HG03039 (cell line): ENCODE results near the gene SLC25A11.

ENCODE experiments used
- ATAC-seq: cut with Tn5 transposase; IDR thresholded peaks from one replicate; pipeline ENCODE4 v1.9.1; 2021; ENCODE audit warnings: mild to moderate bottlenecking, moderate library complexity; ENCODE audit not compliant: unreplicated experiment

Gene SLC25A11, protein sequence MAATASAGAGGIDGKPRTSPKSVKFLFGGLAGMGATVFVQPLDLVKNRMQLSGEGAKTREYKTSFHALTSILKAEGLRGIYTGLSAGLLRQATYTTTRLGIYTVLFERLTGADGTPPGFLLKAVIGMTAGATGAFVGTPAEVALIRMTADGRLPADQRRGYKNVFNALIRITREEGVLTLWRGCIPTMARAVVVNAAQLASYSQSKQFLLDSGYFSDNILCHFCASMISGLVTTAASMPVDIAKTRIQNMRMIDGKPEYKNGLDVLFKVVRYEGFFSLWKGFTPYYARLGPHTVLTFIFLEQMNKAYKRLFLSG

DNA sequence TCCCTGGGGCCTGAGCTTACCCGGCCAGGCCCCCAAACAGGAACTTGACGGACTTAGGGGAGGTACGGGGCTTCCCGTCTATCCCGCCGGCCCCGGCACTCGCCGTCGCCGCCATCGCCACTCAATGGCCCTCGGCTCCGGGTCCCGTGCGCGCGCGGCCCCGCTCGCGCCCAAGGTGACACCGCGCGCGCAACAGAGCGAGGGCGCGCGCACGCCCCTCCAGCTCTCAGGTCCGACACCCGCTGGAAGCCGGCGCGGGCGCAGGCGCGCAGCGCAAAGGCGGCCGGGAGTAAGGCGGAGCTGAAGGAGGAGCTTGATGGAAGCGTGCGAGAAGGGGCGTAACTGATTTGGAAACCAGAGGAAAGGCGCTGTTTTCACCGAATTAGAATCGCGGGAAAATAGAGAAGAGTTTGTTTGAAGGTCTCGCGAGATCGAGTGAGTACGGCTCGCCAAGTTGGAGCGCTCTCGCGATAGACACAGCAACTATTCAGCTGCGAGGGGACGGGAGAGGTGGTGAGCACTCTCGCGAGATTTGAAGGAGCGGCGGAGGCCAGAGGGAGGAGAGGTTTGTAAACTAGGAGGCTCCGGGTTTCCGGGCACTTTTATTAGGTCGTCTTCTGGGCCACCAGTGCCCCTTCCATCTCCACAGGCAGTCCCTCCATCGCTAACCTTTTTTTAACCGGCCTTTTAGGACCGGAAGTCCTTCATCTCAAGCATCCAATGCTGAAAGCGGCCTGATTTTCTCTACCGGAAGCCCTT is at the start of gene SLC25A11, which contains the start of gene RNF167:
SLC25A11 (minus strand) TSS at position 251 of the 759 bp plus-strand sequence; CDS start at position 115, 136 bp downstream.
RNF167 (plus strand) TSS at position 473 of the 759 bp plus-strand sequence. CDS start 642 bp downstream, outside the sequence.
- peak; percentile 51 for ATAC-seq

DNA sequence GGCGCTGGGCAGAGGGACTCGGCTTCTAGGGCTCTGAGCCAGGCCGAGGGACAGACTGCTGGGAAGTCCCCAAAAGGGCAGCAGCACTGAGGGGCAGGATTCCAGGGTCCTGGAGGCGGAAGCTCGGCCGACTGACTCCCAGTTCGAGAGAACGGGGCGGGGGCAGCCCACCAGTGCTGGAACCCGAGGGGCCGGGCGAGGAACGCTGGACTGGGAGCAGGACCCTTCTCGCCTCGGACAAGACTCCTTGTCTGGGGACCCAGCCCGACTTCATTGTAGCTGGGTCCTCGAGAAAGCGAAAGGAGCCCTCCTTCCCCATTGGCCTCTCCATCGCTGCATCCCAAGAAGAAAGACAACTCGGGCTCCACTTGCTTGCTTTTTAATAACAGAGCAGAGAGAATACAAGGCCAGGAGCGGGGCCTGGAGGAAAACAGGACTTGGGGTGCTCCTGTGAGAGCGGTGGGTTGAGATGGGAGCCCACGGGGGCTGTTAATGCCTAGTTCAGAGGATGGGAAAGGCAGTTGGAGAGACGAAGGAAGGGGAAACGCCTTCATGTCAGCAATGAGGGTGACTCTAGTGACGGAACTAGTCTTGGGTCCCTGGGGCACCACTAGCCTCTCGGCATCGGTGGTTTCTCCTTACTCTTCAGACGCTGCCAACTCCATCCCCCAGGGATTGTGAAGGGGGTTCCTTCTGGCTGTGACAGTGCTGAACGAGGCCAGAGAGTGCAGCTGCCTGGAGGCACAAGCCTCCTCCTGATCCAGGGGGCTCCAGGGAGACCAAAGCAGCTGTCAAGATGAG is 48.1 kb upstream of the SLC25A11 start:
- no peak for ATAC-seq

DNA sequence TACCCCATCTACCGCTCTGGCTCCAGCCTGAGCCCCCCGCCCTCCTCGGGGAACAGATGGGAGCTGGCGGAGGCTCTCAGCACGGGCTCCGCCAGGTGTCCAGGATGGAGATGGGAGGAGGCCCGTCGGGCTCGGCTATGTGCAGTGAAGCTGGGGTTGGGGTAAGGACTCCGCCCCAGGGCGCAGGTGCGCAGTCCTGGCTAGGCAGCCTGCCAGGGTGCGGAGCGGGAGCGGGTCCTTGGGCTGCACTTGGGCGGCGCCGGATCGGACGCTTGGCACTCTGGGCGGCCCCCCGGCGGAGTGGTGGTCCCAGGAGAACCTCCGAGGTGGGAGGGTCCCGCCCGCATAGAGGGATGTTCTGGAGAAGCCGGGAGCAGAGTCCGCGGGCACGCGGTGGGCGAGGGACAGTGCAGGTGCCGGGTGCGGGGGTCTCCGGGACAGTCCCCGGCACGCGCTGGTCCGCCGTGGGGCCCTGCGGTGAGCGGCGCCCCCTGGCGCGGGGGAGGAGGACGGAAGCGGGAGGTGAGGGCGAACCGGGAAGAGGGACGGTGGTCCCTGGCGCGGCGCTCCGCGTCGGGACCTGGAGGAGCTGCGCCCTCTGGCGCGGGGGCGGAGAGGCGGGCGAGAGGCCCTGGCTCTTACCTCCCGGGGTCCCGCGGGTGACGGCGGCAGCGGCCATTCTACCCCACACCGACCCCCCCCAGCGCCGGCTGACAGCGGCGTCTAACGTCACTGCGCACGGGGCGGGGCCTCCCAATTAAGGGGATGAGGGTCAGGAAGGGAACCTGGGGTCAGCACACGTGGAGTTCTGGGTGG is 47.3 kb upstream of the SLC25A11 start, which contains the start of gene CAMTA2:
CAMTA2 (minus strand) TSS at position 725 of the 816 bp plus-strand sequence. CDS start 1,453 bp downstream, outside the sequence.
- peak; percentile 74 for ATAC-seq

DNA sequence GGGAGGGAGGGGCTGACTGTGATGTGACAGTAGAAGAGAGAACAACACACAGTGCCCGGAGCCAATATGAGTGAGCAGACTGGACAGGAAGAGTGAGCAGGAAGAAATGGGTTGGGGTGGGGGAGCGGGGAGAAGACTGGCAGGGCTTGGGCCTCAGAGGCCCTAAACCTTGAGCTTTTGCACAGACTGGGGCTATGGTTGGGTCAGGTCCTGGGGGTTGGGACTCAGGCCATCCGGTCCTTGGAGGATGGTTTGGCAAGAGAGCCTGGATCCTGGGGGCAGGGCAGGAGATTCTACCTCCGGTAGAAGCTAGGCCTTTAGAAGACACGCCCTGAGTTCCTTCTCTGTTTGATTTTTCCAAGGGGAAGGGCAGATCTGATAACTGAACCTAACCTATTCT is 46.6 kb upstream of the SLC25A11 start:
- no peak for ATAC-seq

DNA sequence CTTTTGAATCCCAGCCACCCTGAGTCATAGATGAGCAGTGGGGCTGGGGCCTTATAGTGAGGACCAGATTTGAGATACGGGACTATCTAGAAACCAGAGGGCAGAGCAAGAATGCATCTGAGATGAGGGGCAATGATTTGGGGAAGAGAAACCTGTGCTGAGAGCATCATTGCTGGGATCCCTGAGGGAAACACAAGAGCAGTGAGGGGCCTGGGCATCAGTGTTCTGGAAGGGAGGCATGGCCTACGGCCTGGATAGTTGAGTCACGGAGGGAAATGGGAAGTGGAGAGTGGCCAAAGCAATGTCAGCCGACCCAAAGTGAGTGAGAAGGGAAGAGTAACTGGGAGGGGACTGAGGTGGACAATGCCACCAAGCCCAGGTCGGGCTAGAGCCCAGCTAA is 42.5 kb upstream of the SLC25A11 start:
- no peak for ATAC-seq

DNA sequence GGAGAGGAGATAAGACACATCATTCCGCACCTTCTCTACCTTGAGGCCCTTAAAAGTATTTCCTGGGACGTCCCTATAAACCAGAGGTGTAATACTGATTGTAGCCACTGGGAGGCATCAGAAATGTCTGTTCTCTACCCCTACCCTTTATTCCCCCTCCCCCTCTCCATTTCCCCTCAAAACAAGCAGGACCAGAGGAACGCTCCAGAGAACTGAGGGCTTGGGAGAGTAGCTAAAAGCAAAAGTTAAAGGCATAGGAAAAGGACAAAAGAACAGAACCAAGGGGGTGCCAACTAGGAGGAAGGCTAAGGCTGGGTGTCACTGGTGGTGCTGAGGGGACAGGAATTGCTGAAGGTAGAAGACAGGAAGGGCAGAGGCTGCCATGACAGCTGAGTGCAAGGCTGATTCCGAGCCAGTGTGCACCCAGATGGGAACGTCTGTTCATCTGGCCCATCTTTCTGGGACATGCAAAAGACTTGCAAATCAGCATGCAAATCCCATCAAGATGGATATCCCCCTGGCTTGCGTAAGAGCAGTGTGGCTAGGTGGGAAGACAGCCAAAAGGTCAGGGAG is 40.9 kb upstream of the SLC25A11 start:
- ATAC-seq = no peak

DNA sequence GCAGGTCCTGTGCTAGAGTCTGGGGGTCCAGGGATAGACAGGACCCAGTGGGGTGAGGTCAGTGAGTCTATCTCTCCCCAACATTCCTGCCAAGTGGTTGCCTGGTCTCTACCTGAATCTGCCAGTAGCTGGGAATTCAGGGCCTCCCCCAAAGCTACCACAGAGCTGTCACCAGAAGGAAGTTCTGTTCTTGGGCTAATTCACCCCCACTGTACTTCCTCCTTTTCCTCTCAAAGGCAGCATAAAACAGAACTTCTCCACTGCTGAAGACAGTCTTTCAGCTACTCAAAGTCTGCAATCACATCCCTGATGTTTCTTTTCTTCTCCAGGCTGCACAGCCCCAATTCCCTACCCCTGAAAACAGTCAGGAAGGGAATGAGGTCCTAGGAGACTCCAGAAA is 38.9 kb upstream of the SLC25A11 start:
- no peak for ATAC-seq

DNA sequence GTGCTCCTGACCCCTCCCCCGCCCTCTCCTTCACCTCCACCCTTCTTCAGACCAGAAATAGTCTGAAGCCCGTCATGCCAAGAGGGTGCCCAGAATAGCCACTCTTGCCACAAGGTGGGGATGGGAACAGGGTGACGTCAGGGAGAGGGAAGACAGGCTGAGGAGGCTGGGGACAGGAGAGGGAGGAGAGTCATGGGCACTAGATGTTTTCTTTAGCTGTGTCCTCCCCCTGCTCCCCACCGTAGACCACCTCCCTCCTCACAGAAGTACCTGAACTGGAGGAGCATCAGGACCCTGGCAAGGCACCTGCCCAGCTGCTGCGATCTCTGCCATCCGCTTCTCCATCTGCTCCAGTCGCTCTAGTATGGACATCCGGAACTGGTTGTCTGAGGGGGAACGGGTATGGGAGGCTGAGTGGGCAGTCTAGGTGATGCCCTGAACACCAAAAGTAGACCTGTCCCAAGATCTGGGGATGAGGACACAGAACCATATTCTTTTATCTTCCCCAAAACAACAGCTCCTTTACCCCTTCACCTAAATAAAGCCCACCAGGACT is 34.3 kb upstream of the SLC25A11 start:
- ATAC-seq = no peak

DNA sequence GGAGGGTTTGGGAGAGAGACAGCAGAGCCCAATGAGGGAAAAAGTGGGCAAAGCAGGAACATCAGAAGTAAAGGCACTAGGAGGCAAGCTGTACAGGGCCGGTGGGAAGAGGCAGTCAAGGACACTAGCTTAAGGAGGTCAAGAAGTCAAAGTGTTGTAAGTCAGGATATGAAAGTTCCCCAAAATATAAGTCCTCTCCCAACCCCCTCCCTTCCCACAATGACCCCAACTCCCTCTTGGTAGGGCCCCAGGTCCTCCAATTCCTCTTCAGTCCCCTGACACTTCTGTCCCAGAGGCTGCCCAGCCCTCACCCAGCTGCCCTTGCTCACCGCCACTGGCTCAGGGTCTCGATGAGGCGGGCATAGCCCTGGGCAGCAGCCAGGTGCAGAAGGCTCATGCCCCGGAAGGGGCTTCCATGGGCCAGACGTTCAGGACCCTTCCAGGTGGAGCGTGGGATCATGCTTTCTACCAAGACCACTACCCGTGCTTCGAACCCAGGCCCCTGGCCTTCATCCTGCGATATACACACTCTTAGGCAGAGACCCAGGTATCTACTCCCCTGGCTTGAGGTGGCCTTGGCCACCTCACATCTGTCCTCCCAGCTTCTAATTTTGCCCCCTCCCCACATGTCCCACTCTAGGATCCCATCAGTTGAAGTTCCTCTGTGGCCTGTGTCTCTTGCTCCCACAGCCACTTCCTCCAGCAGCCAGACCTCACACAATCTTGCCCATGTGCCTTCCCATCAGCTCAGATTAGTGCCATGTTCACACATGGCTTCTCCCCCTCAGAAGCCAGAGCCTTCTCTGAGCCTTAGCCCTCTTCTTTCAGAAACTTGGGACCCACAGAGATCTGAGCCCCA is 33.6 kb upstream of the SLC25A11 start:
- no peak for ATAC-seq

DNA sequence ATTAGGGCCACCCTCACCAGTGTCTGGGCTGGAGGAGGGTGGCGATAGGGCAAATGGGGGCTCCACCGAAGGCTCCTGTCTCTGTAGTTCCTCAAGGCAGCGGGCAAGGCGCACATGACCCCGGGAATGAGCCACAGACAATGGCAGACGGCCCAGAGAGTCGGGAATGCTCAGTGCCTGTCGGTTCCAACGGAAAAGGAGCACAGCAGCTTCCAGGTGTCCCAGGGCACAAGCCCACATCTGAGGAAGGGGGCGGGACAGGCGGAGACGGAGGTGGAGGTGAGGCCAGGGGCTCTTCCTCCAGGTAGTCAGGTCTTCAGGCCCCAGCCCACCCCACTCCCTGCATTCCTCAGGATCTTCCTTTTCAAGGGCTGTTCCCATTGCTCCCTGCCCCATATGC is 32.9 kb upstream of the SLC25A11 start:
- no peak for ATAC-seq

DNA sequence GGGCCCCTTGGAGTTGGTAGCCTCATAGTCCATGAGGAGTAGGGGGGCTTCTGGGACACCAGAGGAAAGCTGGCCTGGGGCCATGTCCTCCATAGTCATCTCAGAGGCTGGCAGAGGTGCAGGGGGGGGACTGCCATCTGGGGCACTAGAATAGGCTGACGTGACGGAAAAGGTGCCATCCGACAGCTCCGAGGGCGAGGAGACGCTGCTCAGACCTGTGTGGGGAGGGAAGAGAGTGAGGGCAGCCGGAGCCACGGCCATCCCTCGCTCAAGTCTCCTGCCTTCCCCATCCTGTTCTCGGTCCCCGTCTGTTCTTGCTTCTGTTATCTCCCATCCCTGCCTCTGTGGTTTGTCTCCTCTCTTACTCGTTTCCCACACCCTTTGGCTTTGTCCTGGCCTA is 32.5 kb upstream of the SLC25A11 start:
- ATAC-seq = no peak

DNA sequence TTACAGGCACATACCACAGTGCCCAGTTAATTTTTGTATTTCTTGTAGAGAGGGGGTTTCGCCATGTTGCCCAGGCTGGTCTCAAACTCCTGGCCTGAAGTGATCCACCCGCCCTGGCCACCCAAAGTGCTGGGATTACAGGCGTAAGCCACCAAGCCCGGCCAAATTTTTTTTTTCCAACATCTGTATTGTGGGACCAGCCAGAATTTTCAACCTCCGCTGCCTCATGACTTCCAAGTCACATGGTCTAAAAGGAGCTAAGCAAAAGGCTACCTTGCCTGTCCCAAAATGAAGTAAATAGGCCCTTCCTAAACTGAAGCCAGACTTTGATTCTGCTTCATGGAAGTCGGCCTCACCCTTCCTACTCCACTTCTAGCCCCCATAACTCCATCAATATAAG is 32.0 kb upstream of the SLC25A11 start:
- ATAC-seq = no peak

DNA sequence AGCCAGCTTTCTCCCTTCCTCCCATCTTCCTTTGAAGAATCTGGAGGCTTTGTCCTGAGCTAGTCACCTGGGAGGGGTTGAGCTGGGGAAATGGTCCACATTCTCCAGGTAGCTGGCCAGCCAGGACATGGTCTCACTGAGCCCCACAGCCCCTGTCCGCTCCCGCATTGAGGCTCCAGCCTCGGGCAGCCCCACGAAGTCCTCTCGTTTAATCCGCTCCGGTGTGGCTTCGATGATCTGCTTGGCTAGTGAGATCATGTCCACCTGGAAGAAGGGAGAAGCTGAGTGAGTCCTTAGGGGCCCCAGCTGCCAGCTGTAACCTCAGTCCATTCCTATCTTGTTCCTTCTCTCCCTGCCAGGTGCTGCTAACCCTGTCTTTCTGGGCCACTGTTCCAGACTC is 30.4 kb upstream of the SLC25A11 start:
- ATAC-seq = no peak

DNA sequence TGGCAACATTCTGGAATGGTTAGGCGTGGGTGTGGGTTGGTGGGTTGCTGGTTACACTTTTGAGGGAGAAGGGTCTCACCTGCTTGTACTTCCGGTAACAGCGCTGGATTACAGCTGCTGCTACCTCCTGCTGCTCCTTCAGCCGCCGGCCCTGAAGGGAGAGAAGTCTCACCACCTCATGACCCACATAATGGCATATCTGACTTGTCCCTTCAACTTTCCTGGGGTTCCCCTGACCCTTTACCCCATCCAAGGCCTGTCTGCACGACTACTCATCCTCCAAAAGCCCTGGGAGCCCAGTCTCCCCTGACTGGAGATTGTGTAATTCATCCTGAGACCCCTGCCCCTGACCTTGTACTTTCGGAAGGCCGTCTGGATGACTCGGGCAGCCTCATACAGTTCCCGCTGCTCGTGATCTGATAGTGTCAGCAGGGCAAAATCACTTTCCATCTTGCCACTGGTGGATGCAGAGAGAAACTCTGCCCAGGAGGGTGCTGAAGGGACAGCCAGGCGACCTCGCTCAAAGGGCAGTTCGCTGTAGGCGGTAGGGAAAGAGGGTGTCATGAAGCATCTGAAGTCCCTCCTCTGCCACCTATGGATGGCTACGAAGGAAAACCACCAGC is 29.8 kb upstream of the SLC25A11 start:
- ATAC-seq = no peak

DNA sequence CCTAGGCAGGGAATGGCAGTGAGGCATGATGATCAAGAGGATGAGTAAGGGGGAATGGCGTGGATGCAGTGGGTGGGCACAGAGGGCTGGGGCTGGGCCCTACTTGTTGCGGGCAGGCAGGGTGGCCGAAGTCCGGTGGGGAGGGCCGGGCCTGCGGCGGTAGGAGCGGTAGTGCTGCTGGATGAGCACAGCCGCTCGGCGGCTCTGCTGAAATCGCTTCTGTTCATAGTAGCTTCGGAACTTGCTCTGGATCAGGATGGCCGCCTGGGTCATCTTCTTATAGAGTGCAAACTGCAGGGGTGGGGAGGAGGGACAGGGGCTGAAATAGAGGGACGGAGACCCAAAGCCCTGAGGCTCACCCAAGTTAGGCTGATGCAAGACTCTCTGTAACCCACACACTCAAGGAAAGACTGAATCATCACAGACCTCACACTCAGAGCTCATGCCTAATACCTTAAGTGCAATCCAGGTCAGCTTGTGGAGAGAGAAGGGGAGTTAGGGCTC is 29.3 kb upstream of the SLC25A11 start:
- no peak for ATAC-seq

DNA sequence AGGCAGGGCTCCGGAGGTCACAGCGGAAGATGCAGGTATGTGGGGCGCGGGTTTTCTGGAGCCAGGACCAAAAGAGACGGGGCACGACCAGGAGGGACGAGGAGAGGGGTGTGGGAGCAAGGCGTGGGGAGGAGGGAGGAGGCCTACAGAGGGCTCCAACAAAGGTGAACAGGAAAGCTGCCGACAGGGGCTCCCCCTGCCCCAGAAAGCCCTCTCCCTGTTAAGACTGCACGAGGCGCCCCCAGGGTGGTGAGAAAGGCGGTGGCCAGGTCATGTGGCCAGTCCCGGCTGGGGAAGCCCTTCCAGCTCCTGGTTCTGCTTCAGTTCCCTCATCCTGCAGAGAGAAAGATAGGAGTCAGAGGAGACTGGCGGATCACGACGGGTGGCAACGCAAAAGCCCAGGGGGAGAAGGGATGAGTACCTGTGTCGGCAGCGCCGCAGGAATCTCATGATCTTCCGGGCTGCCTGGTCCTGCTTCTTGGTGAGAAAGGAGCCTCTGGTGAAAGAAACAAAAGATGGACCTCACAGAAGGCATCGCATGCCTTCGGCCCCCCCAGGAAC is 28.7 kb upstream of the SLC25A11 start:
- ATAC-seq = no peak

DNA sequence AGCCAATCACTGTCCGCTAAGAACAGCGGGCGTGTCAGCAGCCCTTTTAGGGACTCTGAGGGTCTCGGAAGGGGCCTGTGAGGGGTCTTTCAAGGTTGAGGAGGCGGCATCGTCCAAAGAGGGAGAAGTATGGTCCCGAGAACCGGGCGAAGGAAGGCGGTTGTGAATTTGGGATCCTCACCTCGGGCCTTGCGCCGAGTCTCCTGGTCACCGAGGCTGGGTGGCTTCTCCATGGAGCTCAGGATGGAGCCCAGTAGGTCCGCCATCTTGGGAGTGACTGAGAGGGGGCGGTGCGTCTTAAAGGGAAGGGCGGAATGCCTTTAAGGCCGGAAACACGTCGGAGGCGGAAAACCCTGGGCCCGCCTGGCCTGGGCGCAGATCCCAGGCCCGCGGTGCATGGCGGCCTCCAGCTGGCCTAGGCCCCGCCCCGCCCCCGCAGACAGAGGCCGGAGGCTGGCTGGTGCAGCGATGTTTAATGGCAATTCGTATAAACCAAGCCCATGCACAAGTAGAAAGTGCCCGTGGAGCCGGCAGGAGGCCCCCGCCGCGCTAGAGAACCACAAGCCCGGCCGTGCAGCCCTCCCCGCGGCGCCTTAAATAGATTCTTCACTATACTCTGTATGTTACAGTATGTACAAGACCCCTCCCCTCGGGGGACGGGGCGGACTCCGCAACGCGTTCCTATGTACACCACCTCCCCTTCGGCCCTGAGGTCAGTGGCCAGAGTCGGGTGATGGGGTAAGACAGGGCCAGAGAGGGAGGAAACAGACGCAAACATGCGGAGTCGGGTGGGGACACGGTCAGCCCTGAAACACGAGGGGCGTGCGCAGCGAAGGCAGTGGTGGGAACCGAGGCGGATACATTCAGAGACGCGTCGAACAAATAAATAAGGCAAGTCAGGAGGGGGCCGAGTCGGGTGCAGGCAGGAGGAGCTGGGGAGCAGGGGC is 28.0 kb upstream of the SLC25A11 start, which contains the start of gene SPAG7:
SPAG7 (minus strand) TSS at position 279 of the 947 bp plus-strand sequence; CDS start at position 266, 13 bp downstream.
- peak; percentile 53 for ATAC-seq
